Fibroblast of skin of back (primary cell): ENCODE measurements around the gene ITGAD. TPM values are rescaled to one million over a fixed set of nuclear protein-coding genes. Genes with fewer than 3 reads are reported as not detected.

Experiments
- DNase-seq: peaks from one replicate; pipeline ENCODE4 v3.0.0-alpha.2; 2013
- polyA plus RNA-seq, 2 experiments: library from polyadenylated mRNA; unstranded; fragments of 120-200 nt; gene quantifications; one replicate each; pipeline ENCODE4 v1.2.1, GENCODE V29; 2013; ENCODE audit not compliant: insufficient read length in 2 of 2

ITGAD gene
- not detected for polyA plus RNA-seq (2013, experiment 1 of 2; ENCODE audit: insufficient read length)
- polyA plus RNA-seq (2013, experiment 2 of 2; ENCODE audit: insufficient read length), result not detected

DNA sequence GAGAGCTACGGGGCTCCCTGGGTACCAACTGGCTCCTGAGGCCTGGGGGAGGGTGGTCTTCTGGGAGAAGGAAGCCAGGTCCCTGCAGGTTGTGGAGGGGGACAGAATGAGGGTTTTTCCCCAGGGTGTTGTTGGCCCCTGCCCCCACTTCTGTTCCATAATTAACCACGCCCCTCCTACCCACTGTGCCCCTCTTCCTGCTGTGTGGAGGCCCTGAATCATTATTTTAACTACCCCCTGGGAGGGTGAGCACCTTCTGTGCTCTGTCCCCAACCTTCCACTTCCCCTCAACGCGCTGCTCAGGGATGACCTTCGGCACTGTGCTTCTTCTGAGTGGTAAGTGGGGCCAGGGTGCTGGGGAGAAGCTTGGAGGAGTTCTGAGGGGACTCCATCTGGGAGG is at the start of gene ITGAD:
ITGAD (plus strand) TSS at position 280 of the 400 bp plus-strand sequence; CDS start at position 306, 26 bp downstream.
- no peak for DNase-seq

DNA sequence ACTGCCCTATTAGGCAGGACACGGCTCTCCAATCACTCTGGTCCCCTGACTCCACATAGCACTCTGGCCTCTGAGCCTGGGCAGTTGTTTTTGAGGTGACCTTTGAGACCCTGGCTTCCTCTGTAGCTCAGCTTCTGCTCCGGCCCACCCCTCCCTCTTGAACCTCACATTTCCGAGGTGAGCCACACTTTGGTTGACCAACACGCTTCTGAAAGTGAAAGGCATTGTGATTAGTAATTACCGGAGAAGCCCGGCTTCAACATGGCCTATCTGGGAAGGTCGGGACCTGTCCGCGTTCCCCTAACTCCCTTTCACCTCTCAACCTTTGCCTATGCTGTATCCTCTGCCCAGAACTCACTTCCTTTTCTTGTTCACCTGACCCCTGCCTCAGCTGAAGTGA is 48.4 kb upstream of the ITGAD start:
- DNase-seq, result no peak

GRCh38 chr16:31347445-31347844 is 45.7 kb upstream of the ITGAD start:
- DNase-seq, result no peak

DNA sequence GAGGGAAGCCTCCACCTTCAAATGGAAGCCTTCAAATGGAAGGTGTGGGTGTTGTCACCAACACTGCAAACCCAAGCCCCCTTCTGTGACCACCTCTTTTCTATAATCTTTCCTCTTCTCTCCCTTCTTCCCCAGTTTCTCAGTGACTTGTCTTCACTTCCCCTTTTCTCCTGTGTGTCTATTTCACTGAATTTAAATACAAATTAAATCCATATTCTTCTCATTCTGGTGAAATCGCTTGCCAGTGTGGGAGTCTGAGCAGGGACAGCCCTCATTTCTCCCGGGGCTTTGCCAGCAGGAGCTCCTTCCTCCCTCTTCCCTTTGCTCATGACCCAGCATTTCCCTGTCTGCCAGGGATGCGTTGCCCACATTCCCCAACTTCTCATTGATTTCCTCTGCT is 44.6 kb upstream of the ITGAD start:
- DNase-seq, result no peak

GRCh38 chr16:31350275-31351005 is 42.7 kb upstream of the ITGAD start:
- DNase-seq, result no peak

DNA sequence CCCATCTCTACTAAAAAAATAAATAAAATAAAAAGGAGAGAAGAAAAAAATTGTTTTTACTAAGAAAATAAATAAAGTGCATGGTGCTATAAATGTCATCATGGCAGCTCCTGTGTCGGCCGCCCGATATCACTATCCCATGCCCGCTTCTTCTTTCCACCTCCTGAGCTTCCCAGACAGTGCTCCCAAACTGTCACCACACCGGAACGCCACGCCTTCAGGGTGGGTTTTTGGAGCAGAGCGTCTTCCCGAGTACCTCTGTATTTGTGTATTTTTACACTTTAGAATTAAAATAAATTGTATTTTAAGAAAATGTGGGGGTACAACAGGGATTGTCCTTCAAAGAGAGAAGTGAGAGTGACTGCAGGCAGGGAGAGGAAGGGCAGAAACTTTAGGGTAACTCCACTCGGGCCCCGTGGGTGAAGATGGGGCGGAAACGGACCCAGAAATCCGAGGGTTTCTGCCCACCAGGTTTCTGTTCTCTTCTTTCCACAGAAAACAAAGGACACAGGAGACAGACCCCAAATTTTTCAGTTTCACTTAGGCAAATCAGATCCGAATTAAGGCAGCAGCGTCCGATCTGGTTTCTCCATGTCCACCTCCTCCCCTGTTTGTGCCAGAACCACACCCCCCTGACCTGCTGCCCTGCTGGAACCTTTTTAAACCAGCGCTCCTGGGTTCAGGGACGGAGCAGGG is 41.7 kb upstream of the ITGAD start:
- no peak for DNase-seq

GRCh38 chr16:31351942-31352325 is 41.2 kb upstream of the ITGAD start:
- no peak for DNase-seq

- DNase-seq, result no peak
Observed at GRCh38 chr16:31352376-31353115, 40.6 kb upstream of the ITGAD start.

GRCh38 chr16:31354394-31355291 is 38.5 kb upstream of the ITGAD start, which contains the start of gene ITGAX:
Gene ITGAX (plus strand): TSS chr16:31355176. CDS start chr16:31355255, 79 bp downstream.
- no peak for DNase-seq

DNA sequence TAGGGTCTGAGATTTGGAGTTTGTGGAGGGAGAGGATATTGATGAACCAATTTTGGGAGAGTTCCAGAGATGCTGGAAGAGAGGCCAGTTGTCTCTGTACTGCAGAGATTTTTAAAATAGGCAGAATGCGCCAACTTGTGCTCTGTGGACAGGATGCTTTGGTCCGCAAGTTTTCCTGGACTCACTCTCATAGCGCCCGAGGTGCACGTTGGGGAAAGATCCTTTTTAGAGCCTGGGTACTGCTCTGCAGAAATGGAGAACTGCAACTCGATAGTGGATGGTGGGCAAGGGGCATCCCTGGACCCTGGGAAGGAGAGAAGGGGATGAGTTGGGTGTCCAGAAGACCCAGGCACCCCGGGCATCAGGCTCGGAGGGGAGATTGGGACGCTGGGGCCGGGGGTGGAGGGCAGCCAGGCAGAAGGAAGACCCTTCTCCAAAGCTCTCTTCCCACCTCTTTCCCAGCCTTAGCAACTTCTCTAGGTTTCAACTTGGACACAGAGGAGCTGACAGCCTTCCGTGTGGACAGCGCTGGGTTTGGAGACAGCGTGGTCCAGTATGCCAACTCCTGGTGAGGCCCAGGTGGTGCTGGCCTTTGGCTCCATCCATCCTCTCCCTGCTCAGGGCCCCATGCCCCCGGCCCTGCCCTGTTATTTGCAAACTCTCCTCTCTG is 37.6 kb upstream of the ITGAD start:
- no peak for DNase-seq

- DNase-seq, result no peak
Observed at GRCh38 chr16:31356566-31357323, 36.4 kb upstream of the ITGAD start.

DNA sequence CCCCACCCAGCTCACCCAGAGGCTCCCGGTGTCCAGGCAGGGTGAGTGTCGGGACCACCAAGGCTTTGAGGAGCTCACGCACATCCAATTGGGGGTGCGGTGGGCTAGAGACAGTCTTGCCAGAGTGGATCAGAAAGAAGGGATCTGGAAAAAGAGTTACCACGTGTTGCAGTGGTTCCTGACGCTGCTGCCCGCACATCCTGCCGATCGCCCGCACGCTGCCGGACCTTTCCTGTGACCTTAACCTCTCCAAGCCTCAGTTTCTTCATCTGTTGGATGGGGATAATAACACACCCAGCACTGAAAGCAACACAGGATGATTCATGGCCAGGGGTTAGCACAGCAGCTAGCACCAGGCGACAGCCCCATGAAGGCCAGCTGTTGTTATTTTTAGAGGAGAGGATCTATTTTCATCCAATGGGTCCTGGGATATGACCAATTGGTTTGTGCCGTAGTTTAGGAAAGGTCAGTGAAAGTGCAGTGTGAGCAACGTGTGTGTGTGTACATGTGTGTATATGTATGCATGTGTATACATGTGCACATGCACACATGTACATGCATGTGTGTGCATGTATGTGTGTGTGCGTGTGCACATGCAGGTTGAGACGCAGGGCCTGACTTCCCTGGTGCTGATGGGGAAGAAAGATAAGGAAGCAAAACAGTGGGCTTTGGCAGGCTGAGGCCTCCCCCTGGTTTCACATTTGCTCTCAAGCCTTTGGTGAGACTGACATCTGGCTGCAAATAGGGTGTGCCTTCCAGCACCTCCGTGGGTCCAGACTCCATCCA is 35.6 kb upstream of the ITGAD start:
- no peak for DNase-seq

DNA sequence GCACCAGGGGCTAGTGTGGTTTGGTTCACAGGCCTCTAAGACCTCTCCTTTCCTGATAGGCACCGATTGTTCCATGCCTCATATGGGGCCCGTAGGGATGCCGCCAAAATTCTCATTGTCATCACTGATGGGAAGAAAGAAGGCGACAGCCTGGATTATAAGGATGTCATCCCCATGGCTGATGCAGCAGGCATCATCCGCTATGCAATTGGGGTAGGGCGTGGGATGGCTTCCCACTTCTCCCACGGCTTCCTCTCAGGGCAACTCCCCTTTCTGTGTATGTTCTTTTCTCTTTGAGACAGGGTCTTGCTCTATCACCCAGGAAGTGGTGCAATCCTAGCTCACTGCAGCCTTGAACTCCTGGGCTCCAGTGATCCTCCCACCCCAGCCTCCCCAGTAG is 32.9 kb upstream of the ITGAD start:
- no peak for DNase-seq

GRCh38 chr16:31361201-31362110 is 31.7 kb upstream of the ITGAD start:
- no peak for DNase-seq

DNA sequence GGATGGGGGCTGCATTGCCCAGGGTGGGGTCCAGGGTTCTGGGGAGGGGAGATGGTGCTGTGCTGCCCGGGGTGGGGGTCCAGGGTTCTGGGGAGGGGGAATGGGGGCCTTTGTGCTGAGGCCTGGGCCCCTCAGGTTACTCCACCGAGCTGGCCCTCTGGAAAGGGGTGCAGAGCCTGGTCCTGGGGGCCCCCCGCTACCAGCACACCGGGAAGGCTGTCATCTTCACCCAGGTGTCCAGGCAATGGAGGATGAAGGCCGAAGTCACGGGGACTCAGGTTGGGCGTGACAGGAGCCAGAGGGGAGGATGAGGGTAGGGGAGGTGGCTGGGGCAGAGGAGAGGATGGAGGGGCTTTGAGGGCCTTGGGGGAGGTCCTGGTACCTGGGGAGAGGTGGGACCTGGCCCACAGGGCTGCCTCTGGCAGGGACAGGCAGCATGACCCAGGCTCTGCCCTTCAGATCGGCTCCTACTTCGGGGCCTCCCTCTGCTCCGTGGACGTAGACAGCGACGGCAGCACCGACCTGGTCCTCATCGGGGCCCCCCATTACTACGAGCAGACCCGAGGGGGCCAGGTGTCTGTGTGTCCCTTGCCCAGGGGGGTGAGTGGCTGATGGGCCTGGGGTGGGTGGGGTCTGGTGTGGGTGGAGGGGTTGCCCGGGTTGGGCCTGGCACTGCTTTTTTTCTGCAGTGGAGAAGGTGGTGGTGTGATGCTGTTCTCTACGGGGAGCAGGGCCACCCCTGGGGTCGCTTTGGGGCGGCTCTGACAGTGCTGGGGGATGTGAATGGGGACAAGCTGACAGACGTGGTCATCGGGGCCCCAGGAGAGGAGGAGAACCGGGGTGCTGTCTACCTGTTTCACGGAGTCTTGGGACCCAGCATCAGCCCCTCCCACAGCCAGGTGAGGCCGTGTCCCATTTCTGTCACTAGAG is 30.4 kb upstream of the ITGAD start:
- no peak for DNase-seq

- DNase-seq, result no peak
Observed at GRCh38 chr16:31363721-31364120, 29.4 kb upstream of the ITGAD start.

DNA sequence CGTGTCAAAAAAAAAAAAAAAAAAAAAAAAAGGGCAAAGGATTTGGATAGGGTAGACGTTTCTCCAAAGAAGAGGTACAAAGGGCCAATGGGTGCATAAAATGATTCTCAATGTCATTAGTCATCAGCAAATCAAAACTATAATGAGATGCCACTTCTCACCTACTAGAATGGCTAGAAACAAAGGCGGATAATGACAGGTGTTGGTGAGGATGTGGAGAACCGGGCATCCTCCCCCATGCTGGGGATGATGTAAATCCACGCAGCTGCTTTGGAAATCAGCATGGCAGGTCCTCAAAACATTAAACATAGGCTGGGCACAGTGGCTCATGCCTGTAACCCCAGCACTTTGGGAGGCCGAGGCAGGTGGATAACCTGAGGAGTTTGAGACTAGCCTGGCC is 28.7 kb upstream of the ITGAD start:
- no peak for DNase-seq
